ENCODE data around the gene CLDN4.
"Not testable (repeated sequence)": the region's sequence is repeated elsewhere in the genome, so short reads cannot be mapped to it uniquely, and the experiment has no call there.

- not testable (repeated sequence) for TF ChIP-seq CTCF, POLR2A (IDR thresholded peaks at IDR 0.05)
Observed at GRCh38 chr7:73791170-73791690, 39.6 kb upstream of the CLDN4 start.
